ENCODE data around the gene STAMBP. TPM values are rescaled to one million over a fixed set of nuclear protein-coding genes. Genes with fewer than 3 reads are reported as not detected.
A peak's percentile ranks its signal among the peaks of the same experiment; 100 is the strongest.

STAMBP gene
- total and polyA plus RNA-seq, 7 donors = 40.7 to 101 (median 62.1) TPM

- DNase-seq (no peak), ATAC-seq (peak in 2 of 4 donors; percentile 30 to 43)
- intact Hi-C loops (cut with DNase I) = loop anchor here in 1 of 2 donors (5.0 kb wide), 1 partner anchor 83 kb away; no protein-coding TSS in a partner anchor
- Histone ChIP-seq H3K27me3 (ENCODE audit: insufficient read depth in 3 of 3, low read length in 2 of 3) (no peaks in the 10 kb centered on the region), H3K4me3 (no peak overlapping the region), H3K4me1 (peaks cover 34% of the 10 kb centered on the region), H3K36me3 (ENCODE audit: insufficient read depth in 1 of 2, low read depth in 1 of 2) (peaks cover 0 to 40% of the 10 kb centered on the region in 2 donors), H3K27ac (peak overlapping the region; percentile 99), H3K9me3 (no peaks in the 10 kb centered on the region)
- WGBS, 3 donors = 44 to 53% (median 52%) methylated on average over 2 of the region's 2 CpGs
- no peak for TF ChIP-seq CTCF (IDR thresholded peaks at IDR 0.05)
Observed at GRCh38 chr2:73838889-73839534, 10.3 kb downstream of the STAMBP start.

- peak in 3 of 4 donors; percentile 24 to 59 (median 45) for ATAC-seq
- H3K27ac ChIP-seq = peak overlapping the region; percentile 99
Observed at GRCh38 chr2:73839653-73840411, 11.1 kb downstream of the STAMBP start.

GRCh38 chr2:73841912-73842738 is 13.4 kb downstream of the STAMBP start:
- WGBS, 3 donors = 86 to 88% (median 87%) methylated on average over 5 of the region's 5 CpGs
- Histone ChIP-seq H3K4me3 (no peak overlapping the region), H3K9me3 (no peaks in the 10 kb centered on the region), H3K4me1 (peaks cover 25% of the 10 kb centered on the region), H3K36me3 (ENCODE audit: insufficient read depth in 1 of 2, low read depth in 1 of 2) (peaks cover 0 to 47% of the 10 kb centered on the region in 2 donors), H3K27ac (peak overlapping the region; percentile 20), H3K27me3 (ENCODE audit: insufficient read depth in 3 of 3, low read length in 2 of 3) (no peaks in the 10 kb centered on the region)
- intact Hi-C loops (cut with DNase I) = no loop called here
- DNase-seq (no peak), ATAC-seq (no peak)
- no peak for TF ChIP-seq CTCF (IDR thresholded peaks at IDR 0.05)

More at GRCh38 chr2:73839653-73840411, 11.1 kb downstream of the STAMBP start:
- WGBS, 3 donors = 70 to 77% (median 71%) methylated on average over 3 of the region's 3 CpGs
- no peak for TF ChIP-seq CTCF (IDR thresholded peaks at IDR 0.05)
- H3K4me3 ChIP-seq = no peak overlapping the region
- H3K9me3 ChIP-seq = no peaks in the 10 kb centered on the region
- no peak for DNase-seq
- peaks cover 0 to 42% of the 10 kb centered on the region in 2 donors for H3K36me3 ChIP-seq (ENCODE audit: insufficient read depth in 1 of 2, low read depth in 1 of 2)
- H3K4me1 ChIP-seq = peaks cover 34% of the 10 kb centered on the region
- intact Hi-C loops (cut with DNase I) = loop anchor here in 1 of 2 donors (5.0 kb wide), 1 partner anchor 82 kb away; no protein-coding TSS in a partner anchor
- H3K27me3 ChIP-seq (ENCODE audit: insufficient read depth in 3 of 3, low read length in 2 of 3) = no peaks in the 10 kb centered on the region

GRCh38 chr2:73842739-73843019 is 13.9 kb downstream of the STAMBP start:
- H3K27me3 ChIP-seq (ENCODE audit: insufficient read depth in 3 of 3, low read length in 2 of 3) = no peaks in the 10 kb centered on the region
- H3K9me3 ChIP-seq = no peaks in the 10 kb centered on the region
- intact Hi-C loops (cut with DNase I) = no loop called here
- WGBS, 3 donors = 38 to 69% (median 50%) methylated on average over 1 of the region's 1 CpG
- TF ChIP-seq CTCF (IDR thresholded peaks at IDR 0.05) = no peak
- H3K27ac ChIP-seq = peak overlapping the region; percentile 20
- H3K4me1 ChIP-seq = peaks cover 24% of the 10 kb centered on the region
- H3K4me3 ChIP-seq = no peak overlapping the region
- H3K36me3 ChIP-seq (ENCODE audit: insufficient read depth in 1 of 2, low read depth in 1 of 2) = peaks cover 3 to 52% of the 10 kb centered on the region in 2 donors
- DNase-seq (no peak), ATAC-seq (no peak)

Measured in psoas muscle (tissue), 8 donors.